Mammary epithelial cell (primary cell): ENCODE data around the gene ANO1.

Experiments
- EZH2 ChIP-seq: IDR thresholded peaks from 2 replicates; pipeline ENCODE4 v1.6.1; 2012; ENCODE audit warnings: low read length, inconsistent platforms, borderline replicate concordance
- TF ChIP-seq, protein P1 (sequence below), 2 donors: IDR thresholded peaks in 1 of 2; conservative IDR thresholded peaks in 1 of 2; 2 replicates each; pipeline ENCODE4 v1.5.1; 2011 to 2012; ENCODE audit warnings: inconsistent platforms in 2 of 2, low read length in 2 of 2, mild to moderate bottlenecking in 2 of 2, control low read depth in 1 of 2, low read depth in 1 of 2; ENCODE audit not compliant: insufficient read depth in 1 of 2; ENCODE audit errors: extremely low read depth in 1 of 2

DNA sequence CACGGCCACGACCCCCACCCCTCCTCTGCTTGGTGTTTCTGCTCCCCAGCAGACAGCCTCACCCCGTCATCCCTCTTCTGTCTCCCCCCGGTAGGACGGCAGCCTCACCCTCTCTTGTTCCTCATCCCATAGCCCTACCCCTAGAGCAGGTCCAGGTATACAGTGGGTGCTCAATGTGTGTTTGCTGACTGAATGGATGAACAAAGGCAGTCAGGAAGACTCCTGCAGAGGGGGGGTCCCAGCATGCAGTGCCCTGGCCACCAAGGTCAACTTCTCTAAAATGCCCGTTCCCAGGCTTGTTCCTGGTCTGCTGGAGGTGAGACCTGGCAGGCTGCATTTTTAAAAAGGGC, 90.3 kb downstream of the ANO1 start:
- no peak for TF ChIP-seq EZH2
- TF ChIP-seq, protein P1, sequence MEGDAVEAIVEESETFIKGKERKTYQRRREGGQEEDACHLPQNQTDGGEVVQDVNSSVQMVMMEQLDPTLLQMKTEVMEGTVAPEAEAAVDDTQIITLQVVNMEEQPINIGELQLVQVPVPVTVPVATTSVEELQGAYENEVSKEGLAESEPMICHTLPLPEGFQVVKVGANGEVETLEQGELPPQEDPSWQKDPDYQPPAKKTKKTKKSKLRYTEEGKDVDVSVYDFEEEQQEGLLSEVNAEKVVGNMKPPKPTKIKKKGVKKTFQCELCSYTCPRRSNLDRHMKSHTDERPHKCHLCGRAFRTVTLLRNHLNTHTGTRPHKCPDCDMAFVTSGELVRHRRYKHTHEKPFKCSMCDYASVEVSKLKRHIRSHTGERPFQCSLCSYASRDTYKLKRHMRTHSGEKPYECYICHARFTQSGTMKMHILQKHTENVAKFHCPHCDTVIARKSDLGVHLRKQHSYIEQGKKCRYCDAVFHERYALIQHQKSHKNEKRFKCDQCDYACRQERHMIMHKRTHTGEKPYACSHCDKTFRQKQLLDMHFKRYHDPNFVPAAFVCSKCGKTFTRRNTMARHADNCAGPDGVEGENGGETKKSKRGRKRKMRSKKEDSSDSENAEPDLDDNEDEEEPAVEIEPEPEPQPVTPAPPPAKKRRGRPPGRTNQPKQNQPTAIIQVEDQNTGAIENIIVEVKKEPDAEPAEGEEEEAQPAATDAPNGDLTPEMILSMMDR (conservative IDR thresholded peaks at IDR 0.05 in 1 of 2, IDR thresholded peaks at IDR 0.05 in 1 of 2; ENCODE audit: extremely low read depth in 1 of 2, insufficient read depth in 1 of 2, low read depth in 1 of 2, low read length in 2 of 2), result no peak
